ENCODE measurements around the gene SIRT5. TPM values are rescaled to one million over a fixed set of nuclear protein-coding genes. Genes with fewer than 3 reads are reported as not detected.

Gene SIRT5
- total and polyA plus RNA-seq, 3 experiments from 2014 or later = 8.2 to 10.7 (median 9.7) TPM

- H3K36me3 ChIP-seq (ENCODE audit: insufficient read depth, low read length) = no peaks in the 10 kb centered on the region
- Mint-ChIP-seq H3K27me3 (no peaks in the 10 kb centered on the region), H3K4me3 (no peak overlapping the region), H3K9me3 (no peaks in the 10 kb centered on the region), H3K36me3 (no peaks in the 10 kb centered on the region), H3K4me1 (peaks cover 0 to 1% (median 0%) of the 10 kb centered on the region in 3 donors), H3K27ac (no peak overlapping the region)
- CTCF ChIA-PET = interaction anchor here (1.3 kb wide), 1 partner anchor 201 kb away, joined by 3 read pairs; no protein-coding TSS in a partner anchor
- no peaks in the 10 kb centered on the region for H3K27me3 ChIP-seq (ENCODE audit: insufficient read depth, low read length, poor library complexity, severe bottlenecking)
- POLR2A ChIA-PET = no interaction called here
- DNase-seq = no peak
- H3K9me3 ChIP-seq (ENCODE audit: low read length) = no peaks in the 10 kb centered on the region
- H3K27ac ChIP-seq (ENCODE audit: low read depth, low read length) = no peak overlapping the region
- H3K4me3 ChIP-seq (ENCODE audit: low read length) = no peak overlapping the region
- H3K4me1 ChIP-seq (ENCODE audit: insufficient read depth, low read length) = peaks cover 4% of the 10 kb centered on the region
These were observed 42.4 kb upstream of the SIRT5 start for GRCh38 chr6:13531956-13532355.

- H3K4me3 Mint-ChIP-seq = no peak overlapping the region
- CTCF ChIA-PET = interaction anchor here (1.1 to 1.2 kb wide), 2 partner anchors 40 to 199 kb away, joined by 3 to 5 read pairs; partner anchors contain the start of gene SIRT5
- no peak overlapping the region for H3K27ac ChIP-seq (ENCODE audit: low read depth, low read length)
- H3K27ac Mint-ChIP-seq = peak overlapping the region in 1 of 8 donors; percentile 32
- POLR2A ChIA-PET = no interaction called here
- no peaks in the 10 kb centered on the region for H3K4me1 Mint-ChIP-seq
- H3K4me1 ChIP-seq (ENCODE audit: insufficient read depth, low read length) = no peaks in the 10 kb centered on the region
- DNase-seq = no peak
- peaks cover 0 to 2% of the 10 kb centered on the region in 2 donors for H3K27me3 Mint-ChIP-seq
- no peaks in the 10 kb centered on the region for H3K9me3 ChIP-seq (ENCODE audit: low read length)
- no peaks in the 10 kb centered on the region for H3K36me3 Mint-ChIP-seq
- no peaks in the 10 kb centered on the region for H3K9me3 Mint-ChIP-seq
- no peak overlapping the region for H3K4me3 ChIP-seq (ENCODE audit: low read length)
- H3K36me3 ChIP-seq (ENCODE audit: insufficient read depth, low read length) = no peaks in the 10 kb centered on the region
- no peaks in the 10 kb centered on the region for H3K27me3 ChIP-seq (ENCODE audit: insufficient read depth, low read length, poor library complexity, severe bottlenecking)
These were observed 39.9 kb upstream of the SIRT5 start for GRCh38 chr6:13534536-13534935.

- POLR2A ChIA-PET = no interaction called here
- Mint-ChIP-seq H3K9me3 (no peaks in the 10 kb centered on the region), H3K36me3 (no peaks in the 10 kb centered on the region), H3K27me3 (peaks cover 0 to 3% of the 10 kb centered on the region in 2 donors), H3K4me1 (no peaks in the 10 kb centered on the region), H3K4me3 (no peak overlapping the region), H3K27ac (no peak overlapping the region)
- Histone ChIP-seq H3K4me3 (ENCODE audit: low read length) (no peak overlapping the region), H3K27me3 (ENCODE audit: insufficient read depth, low read length, poor library complexity, severe bottlenecking) (no peaks in the 10 kb centered on the region), H3K27ac (ENCODE audit: low read depth, low read length) (no peak overlapping the region), H3K4me1 (ENCODE audit: insufficient read depth, low read length) (no peaks in the 10 kb centered on the region), H3K36me3 (ENCODE audit: insufficient read depth, low read length) (no peaks in the 10 kb centered on the region), H3K9me3 (ENCODE audit: low read length) (no peaks in the 10 kb centered on the region)
- CTCF ChIA-PET = interaction anchor here (1.2 kb wide), 1 partner anchor 200 kb away, joined by 5 read pairs; no protein-coding TSS in a partner anchor
- DNase-seq = no peak
These were observed 39.1 kb upstream of the SIRT5 start for GRCh38 chr6:13535306-13535705.

GRCh38 chr6:13536796-13537526, 37.4 kb upstream of the SIRT5 start:
- no peak overlapping the region for H3K4me3 ChIP-seq (ENCODE audit: low read length)
- no peaks in the 10 kb centered on the region for H3K9me3 Mint-ChIP-seq
- DNase-seq = no peak
- no peaks in the 10 kb centered on the region for H3K9me3 ChIP-seq (ENCODE audit: low read length)
- no peak overlapping the region for H3K4me3 Mint-ChIP-seq
- no peaks in the 10 kb centered on the region for H3K36me3 ChIP-seq (ENCODE audit: insufficient read depth, low read length)
- no peaks in the 10 kb centered on the region for H3K4me1 Mint-ChIP-seq
- H3K36me3 Mint-ChIP-seq = no peaks in the 10 kb centered on the region
- H3K27me3 Mint-ChIP-seq = peaks cover 0 to 3% of the 10 kb centered on the region in 2 donors
- no peak overlapping the region for H3K27ac ChIP-seq (ENCODE audit: low read depth, low read length)
- peak overlapping the region in 1 of 8 donors; percentile 61 for H3K27ac Mint-ChIP-seq
- ChIA-PET CTCF (interaction anchor here (1.0 to 1.8 kb wide), 4 partner anchors 39 to 202 kb away, joined by 3 to 7 read pairs (median 4); no protein-coding TSS in a partner anchor), POLR2A (no interaction called here)
- no peaks in the 10 kb centered on the region for H3K4me1 ChIP-seq (ENCODE audit: insufficient read depth, low read length)
- H3K27me3 ChIP-seq (ENCODE audit: insufficient read depth, low read length, poor library complexity, severe bottlenecking) = no peaks in the 10 kb centered on the region

GRCh38 chr6:13537527-13537897, 36.9 kb upstream of the SIRT5 start:
- H3K9me3 Mint-ChIP-seq = no peaks in the 10 kb centered on the region
- no peak for DNase-seq
- no peaks in the 10 kb centered on the region for H3K36me3 Mint-ChIP-seq

GRCh38 chr6:13538084-13538483, 36.3 kb upstream of the SIRT5 start:
- Mint-ChIP-seq H3K36me3 (no peaks in the 10 kb centered on the region), H3K27me3 (peaks cover 0 to 3% of the 10 kb centered on the region in 2 donors), H3K9me3 (no peaks in the 10 kb centered on the region), H3K27ac (no peak overlapping the region), H3K4me3 (no peak overlapping the region), H3K4me1 (no peaks in the 10 kb centered on the region)
- ChIA-PET POLR2A (no interaction called here), CTCF (interaction anchor here (0.8 to 1.8 kb wide), 7 partner anchors 37 to 203 kb away, joined by 3 to 7 read pairs (median 3); no protein-coding TSS in a partner anchor)
- Histone ChIP-seq H3K4me1 (ENCODE audit: insufficient read depth, low read length) (no peaks in the 10 kb centered on the region), H3K9me3 (ENCODE audit: low read length) (no peaks in the 10 kb centered on the region), H3K4me3 (ENCODE audit: low read length) (no peak overlapping the region), H3K27me3 (ENCODE audit: insufficient read depth, low read length, poor library complexity, severe bottlenecking) (no peaks in the 10 kb centered on the region), H3K27ac (ENCODE audit: low read depth, low read length) (no peak overlapping the region), H3K36me3 (ENCODE audit: insufficient read depth, low read length) (no peaks in the 10 kb centered on the region)
- DNase-seq = peak in 2 of 5 donors; percentile 12 to 20

More at GRCh38 chr6:13537527-13537897, 36.9 kb upstream of the SIRT5 start:
- peak overlapping the region in 1 of 8 donors; percentile 61 for H3K27ac Mint-ChIP-seq
- Histone ChIP-seq H3K27me3 (ENCODE audit: insufficient read depth, low read length, poor library complexity, severe bottlenecking) (no peaks in the 10 kb centered on the region), H3K4me1 (ENCODE audit: insufficient read depth, low read length) (no peaks in the 10 kb centered on the region), H3K9me3 (ENCODE audit: low read length) (no peaks in the 10 kb centered on the region), H3K27ac (ENCODE audit: low read depth, low read length) (no peak overlapping the region), H3K4me3 (ENCODE audit: low read length) (no peak overlapping the region), H3K36me3 (ENCODE audit: insufficient read depth, low read length) (no peaks in the 10 kb centered on the region)
- POLR2A ChIA-PET = no interaction called here
- no peaks in the 10 kb centered on the region for H3K4me1 Mint-ChIP-seq
- CTCF ChIA-PET = interaction anchor here (0.8 to 1.8 kb wide), 8 partner anchors 38 to 202 kb away, joined by 3 to 7 read pairs (median 3); no protein-coding TSS in a partner anchor
- peaks cover 0 to 3% of the 10 kb centered on the region in 2 donors for H3K27me3 Mint-ChIP-seq
- no peak overlapping the region for H3K4me3 Mint-ChIP-seq

- no peak for DNase-seq
- Histone ChIP-seq H3K4me3 (ENCODE audit: low read length) (no peak overlapping the region), H3K4me1 (ENCODE audit: insufficient read depth, low read length) (no peaks in the 10 kb centered on the region), H3K27ac (ENCODE audit: low read depth, low read length) (no peak overlapping the region), H3K27me3 (ENCODE audit: insufficient read depth, low read length, poor library complexity, severe bottlenecking) (no peaks in the 10 kb centered on the region), H3K36me3 (ENCODE audit: insufficient read depth, low read length) (no peaks in the 10 kb centered on the region), H3K9me3 (ENCODE audit: low read length) (no peaks in the 10 kb centered on the region)
- Mint-ChIP-seq H3K27me3 (peaks cover 0 to 3% of the 10 kb centered on the region in 2 donors), H3K4me1 (no peaks in the 10 kb centered on the region), H3K9me3 (no peaks in the 10 kb centered on the region), H3K36me3 (no peaks in the 10 kb centered on the region), H3K4me3 (no peak overlapping the region), H3K27ac (no peak overlapping the region)
- POLR2A ChIA-PET = no interaction called here
- CTCF ChIA-PET = interaction anchor here (0.9 to 1.8 kb wide), 7 partner anchors 37 to 203 kb away, joined by 3 to 7 read pairs (median 3); no protein-coding TSS in a partner anchor
These were observed 35.8 kb upstream of the SIRT5 start for GRCh38 chr6:13538600-13538999.

GRCh38 chr6:13539572-13539971, 34.8 kb upstream of the SIRT5 start:
- ChIA-PET CTCF (interaction anchor here (0.7 to 1.4 kb wide), 2 partner anchors 202 to 211 kb away, joined by 3 to 6 read pairs; partner anchors contain the start of gene TBC1D7), POLR2A (no interaction called here)
- Histone ChIP-seq H3K9me3 (ENCODE audit: low read length) (no peaks in the 10 kb centered on the region), H3K27ac (ENCODE audit: low read depth, low read length) (no peak overlapping the region), H3K4me1 (ENCODE audit: insufficient read depth, low read length) (no peaks in the 10 kb centered on the region), H3K4me3 (ENCODE audit: low read length) (no peak overlapping the region), H3K27me3 (ENCODE audit: insufficient read depth, low read length, poor library complexity, severe bottlenecking) (no peaks in the 10 kb centered on the region), H3K36me3 (ENCODE audit: insufficient read depth, low read length) (no peaks in the 10 kb centered on the region)
- Mint-ChIP-seq H3K4me3 (no peak overlapping the region), H3K4me1 (no peaks in the 10 kb centered on the region), H3K27ac (no peak overlapping the region), H3K27me3 (peaks cover 0 to 3% of the 10 kb centered on the region in 2 donors), H3K36me3 (no peaks in the 10 kb centered on the region), H3K9me3 (no peaks in the 10 kb centered on the region)
- DNase-seq = no peak
